GM19328 (cell line): Measurements from ENCODE around the gene GPSM1.
A peak's percentile ranks its signal among the peaks of the same experiment; 100 is the strongest.
"Not testable (repeated sequence)": the region's sequence is repeated elsewhere in the genome, so short reads cannot be mapped to it uniquely, and the experiment has no call there.

Experiments
- ATAC-seq: cut with Tn5 transposase; IDR thresholded peaks from one replicate; pipeline ENCODE4 v1.9.1; 2021; ENCODE audit warnings: mild to moderate bottlenecking, moderate library complexity; ENCODE audit not compliant: unreplicated experiment

Gene GPSM1

GRCh38 chr9:136392538-136393449, 65.5 kb downstream of the GPSM1 start:
- no peak for ATAC-seq

- ATAC-seq = no peak
Measured at GRCh38 chr9:136393531-136393930, 66.2 kb downstream of the GPSM1 start.

- no peak for ATAC-seq
Measured at GRCh38 chr9:136394312-136395019, 67.1 kb downstream of the GPSM1 start.

GRCh38 chr9:136395020-136395340, 67.6 kb downstream of the GPSM1 start:
- no peak for ATAC-seq

GRCh38 chr9:136395345-136396218, 68.2 kb downstream of the GPSM1 start:
- no peak for ATAC-seq

GRCh38 chr9:136396219-136396515, 68.8 kb downstream of the GPSM1 start:
- no peak for ATAC-seq

- no peak for ATAC-seq
Measured at GRCh38 chr9:136397643-136398042, 70.3 kb downstream of the GPSM1 start.

GRCh38 chr9:136398286-136398685, 70.9 kb downstream of the GPSM1 start:
- ATAC-seq = no peak

GRCh38 chr9:136399176-136400037, 72.1 kb downstream of the GPSM1 start:
- ATAC-seq = peak; percentile 19

- peak; percentile 72 for ATAC-seq
Measured at GRCh38 chr9:136400038-136400834, 72.9 kb downstream of the GPSM1 start, which contains the start of gene SNAPC4. SNAPC4 (minus strand) TSS chr9:136400170; CDS start chr9:136398428, 1,742 bp downstream.

- ATAC-seq = no peak
Measured at GRCh38 chr9:136401173-136401922, 74.0 kb downstream of the GPSM1 start.

- ATAC-seq = no peak
Measured at GRCh38 chr9:136402067-136402466, 74.7 kb downstream of the GPSM1 start.

GRCh38 chr9:136403538-136403914, 76.2 kb downstream of the GPSM1 start:
- no peak for ATAC-seq

GRCh38 chr9:136403915-136404800, 76.8 kb downstream of the GPSM1 start:
- no peak for ATAC-seq

- no peak for ATAC-seq
Measured at GRCh38 chr9:136404801-136405136, 77.4 kb downstream of the GPSM1 start.

GRCh38 chr9:136405481-136405880, 78.1 kb downstream of the GPSM1 start:
- ATAC-seq = no peak

- not testable (repeated sequence) for ATAC-seq
Measured at GRCh38 chr9:136405904-136406303, 78.6 kb downstream of the GPSM1 start.

GRCh38 chr9:136407061-136407460, 79.7 kb downstream of the GPSM1 start:
- not testable (repeated sequence) for ATAC-seq
